CD14-positive monocyte (primary cell): Measurements from ENCODE around the gene PRPF38B. TPM values are rescaled to one million over a fixed set of nuclear protein-coding genes. Genes with fewer than 3 reads are reported as not detected.

Experiments used
- DNase-seq, 3 donors: peaks; one replicate each; pipeline ENCODE4 v3.0.0-alpha.2; 2011 to 2022
- H2AFZ ChIP-seq: 2 replicates; pipeline ENCODE4 v1.6.0; 2012; ENCODE audit warnings: mild to moderate bottlenecking, low read depth, low read length, inconsistent platforms; ENCODE audit not compliant: insufficient read depth, poor library complexity, severe bottlenecking
- H3K27ac ChIP-seq, 2 donors: 1 replicate in 1 of 2; 2 replicates in 1 of 2; pipeline ENCODE4 v1.5.1; 2012 to 2013; ENCODE audit warnings: low read length in 2 of 2, control low read depth in 1 of 2, inconsistent platforms in 1 of 2, low read depth in 1 of 2, mild to moderate bottlenecking in 1 of 2
- H3K27me3 ChIP-seq, 2 donors: one replicate each; pipeline versions ENCODE4 v1.6.0 to v1.6.1; 2011 to 2013; ENCODE audit warnings: low read length in 2 of 2; ENCODE audit not compliant: control insufficient read depth in 2 of 2, insufficient read depth in 2 of 2
- H3K36me3 ChIP-seq, 2 donors: replicated peaks in 1 of 2; 1 replicate in 1 of 2; 2 replicates in 1 of 2; pipeline versions ENCODE4 v1.5.1 to v1.6.1; 2012 to 2013; ENCODE audit warnings: low read length in 2 of 2, control low read depth in 1 of 2, inconsistent platforms in 1 of 2, mild to moderate bottlenecking in 1 of 2; ENCODE audit not compliant: insufficient read depth in 2 of 2, control insufficient read depth in 1 of 2
- H3K4me1 ChIP-seq, 2 donors: 1 replicate in 1 of 2; 2 replicates in 1 of 2; pipeline versions ENCODE4 v1.5.1 to v1.6.1; 2012 to 2013; ENCODE audit warnings: low read length in 2 of 2, control low read depth in 1 of 2, inconsistent platforms in 1 of 2, mild to moderate bottlenecking in 1 of 2, moderate library complexity in 1 of 2; ENCODE audit not compliant: insufficient read depth in 2 of 2, control insufficient read depth in 1 of 2
- H3K4me2 ChIP-seq: replicated peaks from 2 replicates; pipeline ENCODE3; 2012; ENCODE audit warnings: low read length, moderate library complexity, mild to moderate bottlenecking; ENCODE audit not compliant: poor library complexity, severe bottlenecking; ENCODE audit errors: extremely low read depth
- H3K4me3 ChIP-seq, 3 experiments: fragments of 200-600 bp in 1 of 3; sonication (generic) in 1 of 3; replicated peaks in 1 of 3; 1 replicate in 2 of 3; 2 replicates in 1 of 3; pipeline ENCODE4 v1.5.1; 2011 to 2013; ENCODE audit warnings: low read length in 3 of 3, mild to moderate bottlenecking in 3 of 3, control low read depth in 2 of 3, low read depth in 2 of 3, inconsistent platforms in 1 of 3, moderate library complexity in 1 of 3
- H3K79me2 ChIP-seq: 2 replicates; pipeline ENCODE4 v1.6.0; 2012; ENCODE audit warnings: mild to moderate bottlenecking, control low read depth, inconsistent platforms, low read length, moderate library complexity; ENCODE audit not compliant: insufficient read depth
- H3K9ac ChIP-seq: 2 replicates; pipeline ENCODE4 v1.6.0; 2017; ENCODE audit warnings: low read length, mild to moderate bottlenecking; ENCODE audit not compliant: insufficient read depth, poor library complexity, severe bottlenecking
- H3K9me3 ChIP-seq, 2 donors: replicated peaks in 1 of 2; 1 replicate in 1 of 2; 2 replicates in 1 of 2; pipeline versions ENCODE4 v1.5.1 to v1.6.1; 2012 to 2013; ENCODE audit warnings: low read length in 2 of 2, control low read depth in 1 of 2; ENCODE audit not compliant: control insufficient read depth in 1 of 2, insufficient read depth in 1 of 2
- H4K20me1 ChIP-seq: 2 replicates; pipeline ENCODE4 v1.6.0; 2012; ENCODE audit warnings: mild to moderate bottlenecking, low read length, control low read depth, moderate library complexity; ENCODE audit not compliant: insufficient read depth
- H3K27ac Mint-ChIP-seq, 7 donors: one replicate each; pipeline ENCODE4 v1.8.0; 2020; ENCODE audit warnings: mild to moderate bottlenecking in 7 of 7, mixed read lengths in 7 of 7, moderate library complexity in 6 of 7, inconsistent platforms in 2 of 7
- H3K27me3 Mint-ChIP-seq, 3 donors: one replicate each; pipeline ENCODE4 v1.8.0; 2021 to 2022; ENCODE audit warnings: low read depth in 3 of 3, mild to moderate bottlenecking in 3 of 3, mixed read lengths in 3 of 3, moderate library complexity in 3 of 3, inconsistent platforms in 1 of 3
- H3K36me3 Mint-ChIP-seq, 2 donors: one replicate each; pipeline ENCODE4 v1.8.0; 2020; ENCODE audit warnings: mixed read lengths in 2 of 2, inconsistent platforms in 1 of 2, mild to moderate bottlenecking in 1 of 2
- H3K4me1 Mint-ChIP-seq: one replicate; pipeline ENCODE4 v1.8.0; 2020; ENCODE audit warnings: mild to moderate bottlenecking, mixed read lengths
- H3K4me3 Mint-ChIP-seq, 2 donors: one replicate each; pipeline ENCODE4 v1.8.0; 2020; ENCODE audit warnings: mild to moderate bottlenecking in 2 of 2, mixed read lengths in 2 of 2, moderate library complexity in 1 of 2
- H3K9me3 Mint-ChIP-seq, 7 donors: one replicate each; pipeline ENCODE4 v1.8.0; 2020 to 2022; ENCODE audit warnings: mixed read lengths in 7 of 7, mild to moderate bottlenecking in 6 of 7, moderate library complexity in 6 of 7, inconsistent platforms in 2 of 7
- CTCF ChIP-seq: fragments of 200-600 bp; IDR thresholded peaks from one replicate; pipeline ENCODE4 v1.8.0; 2022; ENCODE audit warnings: antibody characterized with exemption, mild to moderate bottlenecking
- WGBS: methylation state at CpG from one replicate; pipeline ENCODE4 v1.1.5; 2013; ENCODE audit warnings: missing lambda C conversion rate; ENCODE audit not compliant: insufficient coverage; 5-methylcytosine and 5-hydroxymethylcytosine counted together
- intact Hi-C, 2 donors: fragments of 100-400 bp; cut with micrococcal nuclease; formaldehyde crosslinking; loops; one replicate each; pipeline versions ENCODE4 v1.15.0 to v1.15.1; 2023
- polyA plus RNA-seq, 3 donors: library from polyadenylated mRNA; depleted of rRNA in 1 of 3; unstranded in 2 of 3; stranded (reverse) in 1 of 3; fragments of 300-500 nt in 2 of 3; fragments of >200 nt in 1 of 3; fragmentation: Illumina TruSeq in 2 of 3; gene quantifications; 1 replicate in 2 of 3; 2 replicates in 1 of 3; pipeline ENCODE4 v1.2.3, GENCODE V29; 2012 to 2021

The PRPF38B gene
- polyA plus RNA-seq, 3 donors = 4.9 to 29.9 (median 8.3) TPM

DNA sequence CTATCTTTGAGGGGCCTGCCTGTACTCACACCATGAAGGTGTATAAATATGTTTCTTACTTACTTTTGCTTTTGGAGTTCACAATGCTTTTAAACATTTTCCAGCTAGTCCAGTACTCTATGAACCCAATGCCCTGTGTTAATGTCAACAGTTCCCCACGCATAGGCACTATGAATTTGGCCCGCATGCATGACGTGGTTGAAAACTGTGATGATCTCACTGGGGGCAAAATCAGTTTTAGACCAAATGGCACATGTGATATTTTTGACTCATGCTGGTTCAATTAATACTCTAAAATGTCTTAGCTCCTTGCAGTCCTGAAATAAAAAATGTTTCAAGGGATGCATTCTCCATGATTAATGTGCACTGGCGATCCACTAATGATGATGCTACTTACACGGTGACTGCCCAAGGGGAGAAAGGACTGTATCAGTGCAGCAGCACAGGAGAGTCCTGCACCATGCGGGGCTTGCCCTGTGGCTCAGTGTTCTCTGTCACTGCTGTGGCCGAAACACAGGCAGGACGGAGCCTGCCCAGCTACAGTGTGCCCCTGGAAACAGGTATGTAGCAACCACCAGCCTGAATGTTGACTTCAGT lies 36.3 kb downstream of the PRPF38B start:
- no peaks in the 10 kb centered on the region for H3K4me1 Mint-ChIP-seq
- H3K27me3 Mint-ChIP-seq = peaks cover 1 to 9% (median 2%) of the 10 kb centered on the region in 3 donors
- Histone ChIP-seq H4K20me1 (no peaks in the 10 kb centered on the region), H3K9ac (no peak overlapping the region), H2AFZ (no peak overlapping the region), H3K4me3 (no peak overlapping the region), H3K4me1 (no peaks in the 10 kb centered on the region), H3K4me2 (no peak overlapping the region), H3K79me2 (no peaks in the 10 kb centered on the region), H3K27me3 (no peaks in the 10 kb centered on the region), H3K27ac (no peak overlapping the region), H3K36me3 (no peaks in the 10 kb centered on the region), H3K9me3 (no peaks in the 10 kb centered on the region)
- TF ChIP-seq CTCF = no peak
- peaks cover 0 to 2% (median 0%) of the 10 kb centered on the region in 7 donors for H3K9me3 Mint-ChIP-seq
- 97% methylated on average over 8 of the region's 8 CpGs for WGBS
- no peaks in the 10 kb centered on the region for H3K36me3 Mint-ChIP-seq
- intact Hi-C loops = no loop called here
- no peak overlapping the region for H3K27ac Mint-ChIP-seq
- DNase-seq = no peak
- H3K4me3 Mint-ChIP-seq = no peak overlapping the region

DNA sequence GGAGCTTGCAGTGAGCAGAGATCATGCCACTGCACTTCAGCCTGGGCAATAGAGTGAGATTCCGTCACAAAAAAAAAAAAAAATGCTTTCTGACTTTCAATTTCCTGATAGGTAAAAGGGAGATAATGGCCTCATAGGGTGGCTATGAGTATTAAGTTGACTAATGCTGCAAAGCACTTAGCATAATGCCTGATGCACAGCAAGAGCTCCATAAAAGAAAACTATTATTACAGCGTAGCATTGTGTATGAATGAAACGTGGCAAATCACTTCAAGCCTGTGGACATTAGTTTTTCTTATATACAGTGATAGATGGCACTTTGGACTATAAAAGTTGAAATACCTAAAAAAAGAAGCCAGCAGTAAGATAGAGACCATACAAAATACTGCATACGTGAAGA lies 37.4 kb downstream of the PRPF38B start:
- H3K4me1 ChIP-seq = no peaks in the 10 kb centered on the region
- H3K4me2 ChIP-seq = no peak overlapping the region
- no peak overlapping the region for H3K27ac Mint-ChIP-seq
- no peak overlapping the region for H2AFZ ChIP-seq
- H3K27ac ChIP-seq = no peak overlapping the region
- H3K4me1 Mint-ChIP-seq = no peaks in the 10 kb centered on the region
- H3K4me3 ChIP-seq = no peak overlapping the region
- H3K9ac ChIP-seq = no peak overlapping the region
- no CpG with 5 or more reads among the region's 4 CpGs for WGBS
- no peaks in the 10 kb centered on the region for H3K27me3 ChIP-seq
- H4K20me1 ChIP-seq = no peaks in the 10 kb centered on the region
- no peaks in the 10 kb centered on the region for H3K36me3 ChIP-seq
- intact Hi-C loops = no loop called here
- DNase-seq = no peak
- no peak overlapping the region for H3K4me3 Mint-ChIP-seq
- no peaks in the 10 kb centered on the region for H3K79me2 ChIP-seq
- TF ChIP-seq CTCF = no peak
- peaks cover 0 to 2% (median 0%) of the 10 kb centered on the region in 7 donors for H3K9me3 Mint-ChIP-seq
- no peaks in the 10 kb centered on the region for H3K36me3 Mint-ChIP-seq
- H3K27me3 Mint-ChIP-seq = peaks cover 1 to 9% (median 2%) of the 10 kb centered on the region in 3 donors
- H3K9me3 ChIP-seq = no peaks in the 10 kb centered on the region
